Stimulated activated CD4-positive, alpha-beta T cell treated with anti-CD3 and anti-CD28 coated beads, Interleukin-12 subunit alpha, Interleukin-12 subunit beta, amount 100 ng/mL, for 48 hours (primary cell): ENCODE data around the gene CFAP77.

Experiments used
- DNase-seq, 3 donors: peaks; one replicate each; pipeline ENCODE4 v3.0.0-alpha.2; 2020; ENCODE audit warnings: low read depth in 2 of 3, low spot score in 1 of 3

Gene CFAP77

DNA sequence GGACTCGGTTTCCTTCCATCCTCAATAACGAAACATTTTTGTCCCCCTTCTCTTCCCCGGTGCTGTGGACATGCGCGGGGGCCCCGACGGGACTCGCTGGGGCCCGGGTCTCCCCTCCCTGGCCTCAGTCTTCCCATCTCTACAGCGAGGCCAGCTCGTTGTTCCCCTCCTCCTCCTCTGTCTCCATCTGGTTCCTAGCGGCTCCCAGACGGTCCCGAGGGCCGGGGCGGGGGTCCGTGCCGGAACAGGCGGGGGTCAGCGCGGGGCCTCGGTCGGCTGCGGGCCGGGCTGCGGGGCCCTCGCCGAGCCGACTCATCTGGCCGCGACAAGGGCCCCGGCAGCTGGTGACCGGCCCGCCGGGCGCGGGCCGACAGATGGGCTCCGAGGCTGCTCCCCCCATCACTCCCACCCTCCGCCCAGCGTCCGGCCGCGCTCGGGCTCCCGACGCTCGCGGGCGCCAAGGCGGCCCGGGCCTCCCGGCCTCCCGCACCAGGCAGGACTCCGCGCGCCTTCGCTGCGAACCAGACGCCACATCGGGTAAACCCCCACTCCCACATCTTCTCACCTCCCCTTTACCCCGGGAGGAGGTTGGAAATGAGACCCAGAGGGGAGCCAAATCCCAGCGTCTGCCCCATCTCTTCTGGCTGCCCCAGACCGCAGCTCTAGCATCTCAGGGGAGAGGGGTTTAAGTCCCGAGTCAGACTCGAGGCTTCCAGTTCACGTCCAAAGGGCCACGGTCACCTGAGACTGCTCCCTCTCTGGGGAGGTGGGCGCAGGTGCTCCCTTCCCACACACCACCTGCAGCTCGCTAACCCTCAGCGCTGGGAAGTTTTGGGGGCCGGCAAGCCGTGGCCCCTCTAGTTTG, 180.5 kb downstream of the CFAP77 start:
- DNase-seq: no peak

- no peak for DNase-seq
Observed at GRCh38 chr9:132591244-132591643, 181.2 kb downstream of the CFAP77 start.

DNA sequence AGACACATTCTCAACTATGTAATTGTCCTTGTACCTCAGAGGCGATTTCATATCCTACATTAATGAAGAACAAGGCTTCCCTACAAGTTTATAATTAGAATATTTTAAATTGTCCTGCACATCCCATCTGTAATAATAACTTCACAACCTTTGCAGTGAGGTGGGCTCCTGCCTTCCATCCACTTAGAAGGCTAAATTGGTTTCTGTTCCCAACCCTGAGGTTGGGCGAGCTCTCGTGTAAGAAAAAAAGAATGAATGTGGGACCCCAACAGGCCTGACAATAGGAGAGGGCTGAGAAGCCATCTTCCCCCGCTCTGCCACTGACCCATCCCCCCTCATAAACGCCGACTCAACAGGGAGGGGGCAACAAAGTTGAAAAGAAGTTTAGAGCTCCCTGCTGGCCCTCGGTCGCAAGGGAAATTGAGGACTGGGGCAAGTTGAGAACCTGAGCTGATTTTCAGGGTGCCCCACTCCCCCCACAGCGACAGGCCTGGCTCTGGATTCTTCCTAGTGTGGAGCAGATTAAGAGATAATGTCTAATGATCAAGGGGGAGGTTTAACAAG, 181.8 kb downstream of the CFAP77 start:
- no peak for DNase-seq

- DNase-seq: no peak
Observed at GRCh38 chr9:132592451-132592850, 182.4 kb downstream of the CFAP77 start.

- DNase-seq: no peak
Observed at GRCh38 chr9:132594412-132594811, 184.4 kb downstream of the CFAP77 start.

GRCh38 chr9:132595319-132595718, 185.3 kb downstream of the CFAP77 start:
- no peak for DNase-seq

DNA sequence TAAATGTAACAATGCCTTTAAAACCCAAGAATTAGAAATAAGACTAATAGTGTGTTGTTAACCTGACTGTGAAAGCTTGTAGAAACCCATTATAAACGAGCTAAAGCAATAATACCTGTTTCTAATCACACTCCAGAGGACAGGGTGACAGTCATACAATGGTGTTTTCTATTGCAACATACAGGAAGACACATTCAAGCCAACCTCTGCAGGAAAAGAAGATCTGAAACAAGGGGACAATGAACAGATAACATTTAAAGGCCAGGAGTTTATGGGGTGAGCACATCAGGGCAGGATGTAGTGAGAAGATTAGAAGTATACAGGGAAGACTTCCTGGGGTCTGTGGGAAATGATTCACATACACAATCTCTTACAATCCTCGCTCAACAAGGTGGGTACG, 186.2 kb downstream of the CFAP77 start:
- no peak for DNase-seq

GRCh38 chr9:132597073-132597775, 187.2 kb downstream of the CFAP77 start:
- DNase-seq: no peak

- no peak for DNase-seq
Observed at GRCh38 chr9:132600326-132600984, 190.4 kb downstream of the CFAP77 start.

DNA sequence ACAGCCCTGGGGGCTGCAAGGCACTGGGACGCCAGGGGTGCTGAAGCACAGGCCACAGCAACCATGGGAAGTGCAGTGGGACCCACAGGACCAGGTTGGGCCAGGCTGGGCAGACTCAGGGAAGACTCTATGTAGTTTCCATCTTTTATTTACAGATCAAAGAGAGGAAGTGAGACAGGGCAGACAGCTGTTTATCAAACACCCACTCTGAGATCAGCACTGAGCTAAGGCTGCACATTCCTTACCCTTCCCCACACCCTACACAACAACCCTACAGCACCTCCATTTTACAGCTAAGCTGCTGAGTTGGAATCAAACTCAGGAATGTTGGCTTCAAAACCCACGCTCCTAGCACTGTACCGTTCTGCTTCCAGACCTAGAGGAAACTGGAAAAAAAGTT, 192.2 kb downstream of the CFAP77 start:
- no peak for DNase-seq

- no peak for DNase-seq
Observed at GRCh38 chr9:132605387-132605786, 195.4 kb downstream of the CFAP77 start.

GRCh38 chr9:132606066-132606465, 196.1 kb downstream of the CFAP77 start:
- no peak for DNase-seq

GRCh38 chr9:132609184-132609583, 199.2 kb downstream of the CFAP77 start:
- no peak for DNase-seq

DNA sequence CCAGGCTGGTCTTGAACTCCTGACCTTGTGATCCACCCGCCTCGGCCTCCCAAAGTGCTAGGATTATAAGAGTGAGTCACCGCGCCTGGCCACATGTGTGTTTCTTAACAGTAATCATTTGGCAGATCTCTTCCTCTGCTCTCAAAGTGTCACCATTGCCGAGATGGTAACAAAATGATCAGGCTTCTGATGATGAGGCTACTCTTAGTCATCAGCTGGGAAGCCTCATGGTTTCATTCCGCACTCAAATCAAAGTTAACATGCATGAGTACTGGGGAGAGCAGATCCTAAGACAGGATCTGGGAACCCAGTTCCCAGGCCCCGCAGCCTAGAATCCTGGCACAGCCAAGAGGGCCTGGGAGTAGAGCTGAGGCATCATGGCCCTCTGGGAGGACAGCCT, 199.8 kb downstream of the CFAP77 start:
- no peak for DNase-seq

GRCh38 chr9:132610661-132611060, 200.7 kb downstream of the CFAP77 start:
- DNase-seq: no peak

- DNase-seq: no peak
Observed at GRCh38 chr9:132614324-132614723, 204.3 kb downstream of the CFAP77 start.

- no peak for DNase-seq
Observed at GRCh38 chr9:132615774-132616173, 205.8 kb downstream of the CFAP77 start.

DNA sequence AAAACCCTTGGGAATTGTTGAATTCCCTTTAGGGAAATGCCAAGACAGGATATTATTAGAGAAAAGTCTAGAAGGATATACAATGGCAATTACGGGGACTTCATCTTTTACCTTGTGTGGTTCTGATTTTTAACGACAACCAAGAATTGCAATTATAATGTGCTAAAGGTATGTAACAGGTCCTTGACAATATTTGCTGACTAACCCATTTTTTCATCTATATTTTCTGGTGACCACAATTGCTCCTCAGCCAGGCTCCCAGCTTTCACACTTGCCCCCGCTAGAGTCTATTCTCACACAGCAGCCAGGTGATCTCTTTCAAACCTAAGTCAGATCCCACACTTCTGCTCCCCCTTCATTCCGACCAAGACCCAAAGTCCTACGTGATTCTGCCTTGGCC, 206.7 kb downstream of the CFAP77 start:
- no peak for DNase-seq

GRCh38 chr9:132622159-132622558, 212.1 kb downstream of the CFAP77 start:
- DNase-seq: no peak
